GM13976 (cell line): ENCODE results near the gene PPP2R5A.
"Not testable (repeated sequence)": the region's sequence is repeated elsewhere in the genome, so short reads cannot be mapped to it uniquely, and the experiment has no call there.

Experiments
- DNase-seq: peaks from one replicate; pipeline ENCODE4 v3.0.0; 2012; ENCODE audit warnings: low spot score
- in situ Hi-C: fragments of 300-500 bp; cut with MboI; formaldehyde crosslinking; loops from one replicate; pipeline ENCODE4 v1.12.0; 2022; ENCODE audit warnings: low sequenced_read_pairs, mixed read lengths, inconsistent platforms; ENCODE audit not compliant: unreplicated experiment
- TF ChIP-seq, protein P1 (sequence below): IDR thresholded peaks from 2 replicates; pipeline ENCODE4 v1.5.1; 2012; ENCODE audit warnings: borderline replicate concordance, mild to moderate bottlenecking; ENCODE audit not compliant: insufficient read depth; ENCODE audit errors: extremely low read depth, missing control alignments, control extremely low read depth

PPP2R5A gene

GRCh38 chr1:212302745-212303383, 17.7 kb downstream of the PPP2R5A start:
- TF ChIP-seq, protein P1, sequence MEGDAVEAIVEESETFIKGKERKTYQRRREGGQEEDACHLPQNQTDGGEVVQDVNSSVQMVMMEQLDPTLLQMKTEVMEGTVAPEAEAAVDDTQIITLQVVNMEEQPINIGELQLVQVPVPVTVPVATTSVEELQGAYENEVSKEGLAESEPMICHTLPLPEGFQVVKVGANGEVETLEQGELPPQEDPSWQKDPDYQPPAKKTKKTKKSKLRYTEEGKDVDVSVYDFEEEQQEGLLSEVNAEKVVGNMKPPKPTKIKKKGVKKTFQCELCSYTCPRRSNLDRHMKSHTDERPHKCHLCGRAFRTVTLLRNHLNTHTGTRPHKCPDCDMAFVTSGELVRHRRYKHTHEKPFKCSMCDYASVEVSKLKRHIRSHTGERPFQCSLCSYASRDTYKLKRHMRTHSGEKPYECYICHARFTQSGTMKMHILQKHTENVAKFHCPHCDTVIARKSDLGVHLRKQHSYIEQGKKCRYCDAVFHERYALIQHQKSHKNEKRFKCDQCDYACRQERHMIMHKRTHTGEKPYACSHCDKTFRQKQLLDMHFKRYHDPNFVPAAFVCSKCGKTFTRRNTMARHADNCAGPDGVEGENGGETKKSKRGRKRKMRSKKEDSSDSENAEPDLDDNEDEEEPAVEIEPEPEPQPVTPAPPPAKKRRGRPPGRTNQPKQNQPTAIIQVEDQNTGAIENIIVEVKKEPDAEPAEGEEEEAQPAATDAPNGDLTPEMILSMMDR, result no peak
- no peak for DNase-seq
- in situ Hi-C loops, result no loop called here

GRCh38 chr1:212305342-212305741, 20.1 kb downstream of the PPP2R5A start:
- TF ChIP-seq, protein P1, result no peak
- no peak for DNase-seq
- in situ Hi-C loops, result no loop called here

DNA sequence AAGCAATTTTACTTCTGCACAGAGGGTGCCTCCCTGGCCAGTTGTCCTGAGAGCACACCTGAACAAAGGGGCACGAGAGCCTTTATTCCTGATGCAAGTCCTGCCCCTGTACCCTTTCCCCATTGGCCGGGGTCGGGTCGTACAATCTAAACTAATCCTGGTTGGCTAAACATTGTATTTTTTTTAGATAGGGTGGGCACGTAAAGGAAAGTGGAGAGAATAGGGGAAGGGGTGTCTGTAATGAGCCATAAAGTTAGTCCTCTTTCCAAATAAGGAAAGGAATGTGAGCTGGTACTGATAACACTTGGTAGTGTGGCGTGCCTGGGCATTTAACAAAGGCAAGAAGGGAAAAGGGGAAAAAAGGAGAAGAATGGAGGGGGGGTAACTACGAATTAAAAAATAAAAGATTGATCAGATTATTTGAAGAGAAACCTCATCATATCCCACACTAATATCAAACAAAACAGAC, 20.8 kb downstream of the PPP2R5A start:
- in situ Hi-C loops, DNase-seq: not testable (repeated sequence)

- in situ Hi-C loops, result no loop called here
- no peak for DNase-seq
- TF ChIP-seq, protein P1, result no peak
These were observed 24.8 kb downstream of the PPP2R5A start for GRCh38 chr1:212309967-212310366.

GRCh38 chr1:212310383-212310782, 25.2 kb downstream of the PPP2R5A start:
- TF ChIP-seq, protein P1, result no peak
- DNase-seq, result no peak
- in situ Hi-C loops, result no loop called here

DNA sequence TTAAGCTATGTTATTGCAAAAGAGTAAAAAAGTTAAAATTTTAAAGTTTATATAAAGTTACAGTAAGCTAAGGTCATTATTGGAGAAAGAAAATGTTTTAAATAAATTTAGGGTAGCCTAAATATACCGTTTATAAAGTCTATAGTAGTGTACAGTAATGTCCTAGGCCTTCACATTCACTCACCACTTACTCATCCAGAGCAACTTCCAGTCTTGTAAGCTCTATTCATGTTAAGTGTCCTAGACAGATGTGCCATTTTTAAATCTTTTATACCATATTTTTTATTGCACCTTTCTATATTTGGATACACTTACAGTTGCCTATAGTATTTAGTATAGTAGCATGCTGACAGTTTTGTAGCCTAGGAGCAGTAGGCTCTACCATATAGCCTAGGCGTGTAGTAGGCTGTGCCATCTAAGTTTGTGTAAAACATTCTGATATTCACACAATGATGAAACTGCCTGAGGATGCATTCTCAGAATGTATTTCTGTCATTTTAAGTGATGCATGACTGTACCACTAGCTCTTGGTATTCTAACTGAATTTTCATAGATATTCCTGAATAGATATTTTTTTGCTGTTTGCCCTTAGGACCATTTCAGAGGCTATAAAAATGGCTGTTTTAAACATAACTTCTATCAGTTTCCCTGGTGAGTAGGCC, 26.8 kb downstream of the PPP2R5A start:
- in situ Hi-C loops, result no loop called here
- DNase-seq, result no peak
- TF ChIP-seq, protein P1, result no peak

DNA sequence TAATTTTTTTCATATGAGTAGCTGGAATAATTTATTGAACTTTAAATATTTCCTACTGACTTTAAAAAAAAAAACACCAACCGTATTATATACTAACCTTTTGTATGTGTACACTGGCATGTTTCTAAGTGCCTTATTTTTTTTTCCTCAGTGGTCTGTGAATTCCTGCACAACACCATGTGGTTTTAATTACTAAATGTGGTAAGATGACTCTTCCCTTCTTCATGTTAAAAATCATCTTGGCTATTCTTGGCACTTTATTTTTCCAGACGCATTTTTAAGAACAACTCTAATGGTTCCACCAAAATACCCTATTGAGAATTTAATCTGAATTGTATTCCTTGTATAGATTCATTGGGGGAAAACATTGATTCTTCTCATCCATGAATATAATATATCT, 28.4 kb downstream of the PPP2R5A start:
- DNase-seq, result no peak
- in situ Hi-C loops, result no loop called here
- TF ChIP-seq, protein P1, result no peak
